ENCODE measurements around the gene LRBA.

GRCh38 chr4:150355858-150356455 is 659.1 kb downstream of the LRBA start:
- TF ChIP-seq CTCF (IDR thresholded peaks at IDR 0.05; ENCODE audit: extremely low read depth in 1 of 2, insufficient read depth in 1 of 2, low read depth in 1 of 2, low read length in 2 of 2) (no peak), POLR2AphosphoS5 (IDR thresholded peaks at IDR 0.05; ENCODE audit: insufficient read depth, low read depth, low read length) (no peak)
